GM06990 (cell line): ENCODE data around the gene NOXO1.
"Not testable (repeated sequence)": the region's sequence is repeated elsewhere in the genome, so short reads cannot be mapped to it uniquely, and the experiment has no call there.

Experiments used
- DNase-seq: peaks from one replicate; pipeline ENCODE4 v3.0.0-alpha.2; 2011; ENCODE audit not compliant: insufficient read length; ENCODE audit errors: extremely low read depth
- H3K27me3 ChIP-seq: replicated peaks from 2 replicates; pipeline ENCODE4 v1.6.0; 2011; ENCODE audit warnings: low read length; ENCODE audit not compliant: control insufficient read depth, insufficient read depth
- H3K36me3 ChIP-seq: 2 replicates; pipeline ENCODE4 v1.5.1; 2011; ENCODE audit warnings: low read length; ENCODE audit not compliant: control insufficient read depth, insufficient read depth
- H3K4me3 ChIP-seq: replicated peaks from 2 replicates; pipeline ENCODE4 v1.5.1; 2011; ENCODE audit warnings: low read depth, mild to moderate bottlenecking, control low read depth, low read length
- CTCF ChIP-seq: IDR thresholded peaks from 2 replicates; pipeline ENCODE4 v1.5.1; 2011; ENCODE audit warnings: low read length, control low read depth, mild to moderate bottlenecking, inconsistent platforms; ENCODE audit not compliant: insufficient read depth, poor library complexity, severe bottlenecking

Gene NOXO1

DNA sequence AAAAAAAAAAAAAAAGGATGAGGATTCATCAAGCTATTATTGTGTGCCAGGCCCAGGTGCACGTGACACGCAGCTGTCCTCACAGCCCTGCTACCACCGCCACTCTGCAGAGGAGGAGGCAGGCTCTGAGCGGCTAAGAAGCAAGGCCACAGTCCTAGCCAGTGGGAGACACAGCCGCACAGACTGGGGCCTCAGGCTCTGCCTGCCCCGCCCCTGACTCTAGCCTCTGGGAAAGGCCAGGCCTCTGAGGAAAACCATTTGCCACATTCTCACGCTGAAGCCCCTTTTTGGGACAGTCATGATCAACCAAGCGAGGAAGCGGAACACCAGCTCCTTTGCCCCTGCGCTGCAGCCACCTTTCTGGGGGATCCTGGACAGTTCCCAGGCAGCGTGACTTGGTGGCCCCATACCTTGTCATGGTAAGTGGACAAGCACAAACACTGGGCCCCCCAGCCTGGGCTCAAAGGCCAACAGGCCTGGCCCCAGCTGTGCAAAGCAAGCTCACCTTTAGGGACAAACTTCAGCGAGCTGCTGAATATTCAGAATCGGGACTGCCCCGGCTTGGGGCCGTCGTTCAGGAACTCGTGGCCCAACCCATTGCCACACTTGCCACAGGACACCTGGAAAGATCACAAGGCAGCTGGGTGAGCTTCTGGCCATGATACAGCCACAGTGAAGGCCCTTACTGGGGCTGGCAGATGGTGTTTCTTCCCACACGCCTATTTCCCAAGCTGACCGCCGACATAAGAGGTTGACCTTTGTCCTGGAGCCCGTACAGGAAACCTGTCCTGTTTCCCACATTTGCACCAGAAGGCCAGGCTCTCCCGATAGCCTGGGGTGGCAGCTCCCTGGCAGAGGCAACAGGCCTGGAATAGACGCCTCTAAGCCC, 40.8 kb downstream of the NOXO1 start:
- Histone ChIP-seq H3K36me3 (peaks cover 19% of the 10 kb centered on the region), H3K4me3 (no peak overlapping the region), H3K27me3 (no peaks in the 10 kb centered on the region)
- DNase-seq = no peak
- TF ChIP-seq CTCF = no peak

DNA sequence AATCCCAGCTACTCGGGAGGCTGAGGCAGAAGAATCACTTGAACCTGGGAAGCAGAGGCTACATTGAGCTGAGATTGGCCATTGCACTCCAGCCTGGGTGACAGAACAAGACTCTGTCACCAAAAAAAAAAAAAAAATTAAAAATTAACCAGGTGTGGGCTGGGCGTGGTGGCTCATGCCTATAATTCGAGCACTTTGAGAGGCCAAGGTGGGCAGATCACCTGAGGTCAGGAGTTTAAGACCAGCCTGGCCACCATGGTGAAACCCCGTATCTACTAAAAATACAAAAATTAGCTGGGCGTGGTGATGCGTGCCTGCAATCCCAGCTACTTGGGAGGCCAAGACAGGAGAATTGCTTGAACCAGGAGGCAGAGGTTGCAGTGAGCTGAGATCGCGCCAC, 41.4 kb downstream of the NOXO1 start:
- H3K36me3 ChIP-seq = peaks cover 19% of the 10 kb centered on the region
- not testable (repeated sequence) for H3K4me3 ChIP-seq, DNase-seq, H3K27me3 ChIP-seq

- Histone ChIP-seq H3K27me3 (no peaks in the 10 kb centered on the region), H3K36me3 (peaks cover 19% of the 10 kb centered on the region), H3K4me3 (no peak overlapping the region)
- TF ChIP-seq CTCF = no peak
- DNase-seq = no peak
Measured at GRCh38 chr16:1938910-1939309, 42.4 kb downstream of the NOXO1 start.

GRCh38 chr16:1938316-1938715, 43.0 kb downstream of the NOXO1 start:
- Histone ChIP-seq H3K27me3 (no peaks in the 10 kb centered on the region), H3K4me3 (no peak overlapping the region), H3K36me3 (peaks cover 19% of the 10 kb centered on the region)
- DNase-seq = no peak
- TF ChIP-seq CTCF = no peak

GRCh38 chr16:1936945-1937479, 44.3 kb downstream of the NOXO1 start:
- no peak for DNase-seq
- no peaks in the 10 kb centered on the region for H3K27me3 ChIP-seq
- no peak for TF ChIP-seq CTCF
- peaks cover 19% of the 10 kb centered on the region for H3K36me3 ChIP-seq
- H3K4me3 ChIP-seq = no peak overlapping the region

- no peaks in the 10 kb centered on the region for H3K27me3 ChIP-seq
- no peak for TF ChIP-seq CTCF
- H3K36me3 ChIP-seq = peaks cover under 1% of the 10 kb centered on the region
- no peak for DNase-seq
- H3K4me3 ChIP-seq = no peak overlapping the region
Measured at GRCh38 chr16:1933097-1933661, 48.1 kb downstream of the NOXO1 start.
